Fibroblast of lung (primary cell): ENCODE results near the gene DOC2A.

Experiments
- EZH2 ChIP-seq: IDR thresholded peaks from 2 replicates; pipeline ENCODE4 v1.5.1; 2012; ENCODE audit warnings: low read length, control low read depth, mild to moderate bottlenecking; ENCODE audit errors: missing control alignments
- TF ChIP-seq, protein P1 (sequence below), 2 donors: IDR thresholded peaks in 1 of 2; conservative IDR thresholded peaks in 1 of 2; 1 replicate in 1 of 2; 2 replicates in 1 of 2; pipeline ENCODE4 v1.5.1; 2011 to 2012; ENCODE audit warnings: low read length in 2 of 2, control low read depth in 1 of 2, inconsistent platforms in 1 of 2, low read depth in 1 of 2, mild to moderate bottlenecking in 1 of 2

DNA sequence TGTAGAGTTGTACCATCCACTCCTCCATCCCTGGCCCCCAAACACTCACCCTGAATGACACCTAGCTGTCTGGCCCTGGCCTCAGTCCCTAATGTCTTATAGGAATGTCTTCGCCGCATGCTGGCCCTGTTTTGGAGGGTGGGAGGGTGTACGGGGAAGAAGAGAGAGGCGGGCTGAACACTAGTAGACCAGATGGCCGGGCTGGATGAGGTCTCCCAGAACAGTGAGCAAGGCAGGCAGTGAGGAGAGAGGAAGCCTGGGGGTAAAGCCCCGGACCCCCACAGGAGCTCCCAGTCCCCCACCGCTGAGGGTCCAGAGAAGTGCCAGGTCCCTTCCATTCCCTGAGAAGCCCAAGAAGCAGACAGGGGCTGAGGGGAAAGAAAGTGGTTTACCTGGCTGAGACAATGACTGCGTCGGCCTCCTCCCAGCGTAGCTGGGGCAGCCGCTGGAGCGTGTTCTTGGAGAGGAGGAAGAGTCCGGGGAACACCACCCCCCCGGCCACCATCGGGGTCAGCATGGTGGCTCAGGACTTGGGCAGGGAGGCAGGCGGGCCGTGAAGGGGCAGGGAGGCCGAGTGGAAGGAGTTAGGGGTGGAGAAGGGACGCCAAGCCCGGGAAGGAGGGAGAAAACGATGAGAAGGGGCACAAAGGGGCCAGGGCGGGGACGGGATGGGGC, 19.3 kb upstream of the DOC2A start:
- TF ChIP-seq, protein P1, sequence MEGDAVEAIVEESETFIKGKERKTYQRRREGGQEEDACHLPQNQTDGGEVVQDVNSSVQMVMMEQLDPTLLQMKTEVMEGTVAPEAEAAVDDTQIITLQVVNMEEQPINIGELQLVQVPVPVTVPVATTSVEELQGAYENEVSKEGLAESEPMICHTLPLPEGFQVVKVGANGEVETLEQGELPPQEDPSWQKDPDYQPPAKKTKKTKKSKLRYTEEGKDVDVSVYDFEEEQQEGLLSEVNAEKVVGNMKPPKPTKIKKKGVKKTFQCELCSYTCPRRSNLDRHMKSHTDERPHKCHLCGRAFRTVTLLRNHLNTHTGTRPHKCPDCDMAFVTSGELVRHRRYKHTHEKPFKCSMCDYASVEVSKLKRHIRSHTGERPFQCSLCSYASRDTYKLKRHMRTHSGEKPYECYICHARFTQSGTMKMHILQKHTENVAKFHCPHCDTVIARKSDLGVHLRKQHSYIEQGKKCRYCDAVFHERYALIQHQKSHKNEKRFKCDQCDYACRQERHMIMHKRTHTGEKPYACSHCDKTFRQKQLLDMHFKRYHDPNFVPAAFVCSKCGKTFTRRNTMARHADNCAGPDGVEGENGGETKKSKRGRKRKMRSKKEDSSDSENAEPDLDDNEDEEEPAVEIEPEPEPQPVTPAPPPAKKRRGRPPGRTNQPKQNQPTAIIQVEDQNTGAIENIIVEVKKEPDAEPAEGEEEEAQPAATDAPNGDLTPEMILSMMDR (conservative IDR thresholded peaks at IDR 0.05 in 1 of 2, IDR thresholded peaks at IDR 0.05 in 1 of 2; ENCODE audit: low read depth in 1 of 2, low read length in 2 of 2): no peak
- peak; percentile 48 for TF ChIP-seq EZH2
